BE2C (cell line): ENCODE results near the gene HAUS6. TPM values are rescaled to one million over a fixed set of nuclear protein-coding genes. Genes with fewer than 3 reads are reported as not detected.
A peak's percentile ranks its signal among the peaks of the same experiment; 100 is the strongest.
"Not testable (repeated sequence)": the region's sequence is repeated elsewhere in the genome, so short reads cannot be mapped to it uniquely, and the experiment has no call there.

Source experiments
- DNase-seq: peaks from one replicate; pipeline ENCODE4 v3.0.0-alpha.2; 2020
- H3K27me3 ChIP-seq: fragments of 250-450 bp; sonication (Bioruptor Pico); 2 replicates; pipeline ENCODE4 v1.5.1; 2020; ENCODE audit warnings: mild to moderate bottlenecking
- H3K36me3 ChIP-seq: fragments of 250-450 bp; sonication (Bioruptor Pico); 2 replicates; pipeline ENCODE4 v1.5.1; 2020; ENCODE audit warnings: mild to moderate bottlenecking
- H3K4me1 ChIP-seq: fragments of 250-450 bp; sonication (Bioruptor Pico); 2 replicates; pipeline ENCODE4 v1.5.1; 2020
- H3K4me3 ChIP-seq: 2 replicates; pipeline ENCODE4 v1.5.1; 2011; ENCODE audit warnings: low read depth, low read length
- H3K9me3 ChIP-seq: fragments of 250-450 bp; sonication (Bioruptor Pico); 2 replicates; pipeline ENCODE4 v1.5.1; 2020
- polyA plus RNA-seq: library from polyadenylated mRNA; unstranded; fragments of >200 nt; gene quantifications from one replicate; pipeline ENCODE4 v1.2.1, GENCODE V29; 2012; ENCODE audit warnings: low read depth, missing spikeins; ENCODE audit not compliant: insufficient read length, insufficient read depth
- TF ChIP-seq, protein P1 (sequence below): IDR thresholded peaks from 2 replicates; pipeline ENCODE4 v1.5.1; 2012; ENCODE audit warnings: mild to moderate bottlenecking, low read depth, low read length

HAUS6 gene, protein sequence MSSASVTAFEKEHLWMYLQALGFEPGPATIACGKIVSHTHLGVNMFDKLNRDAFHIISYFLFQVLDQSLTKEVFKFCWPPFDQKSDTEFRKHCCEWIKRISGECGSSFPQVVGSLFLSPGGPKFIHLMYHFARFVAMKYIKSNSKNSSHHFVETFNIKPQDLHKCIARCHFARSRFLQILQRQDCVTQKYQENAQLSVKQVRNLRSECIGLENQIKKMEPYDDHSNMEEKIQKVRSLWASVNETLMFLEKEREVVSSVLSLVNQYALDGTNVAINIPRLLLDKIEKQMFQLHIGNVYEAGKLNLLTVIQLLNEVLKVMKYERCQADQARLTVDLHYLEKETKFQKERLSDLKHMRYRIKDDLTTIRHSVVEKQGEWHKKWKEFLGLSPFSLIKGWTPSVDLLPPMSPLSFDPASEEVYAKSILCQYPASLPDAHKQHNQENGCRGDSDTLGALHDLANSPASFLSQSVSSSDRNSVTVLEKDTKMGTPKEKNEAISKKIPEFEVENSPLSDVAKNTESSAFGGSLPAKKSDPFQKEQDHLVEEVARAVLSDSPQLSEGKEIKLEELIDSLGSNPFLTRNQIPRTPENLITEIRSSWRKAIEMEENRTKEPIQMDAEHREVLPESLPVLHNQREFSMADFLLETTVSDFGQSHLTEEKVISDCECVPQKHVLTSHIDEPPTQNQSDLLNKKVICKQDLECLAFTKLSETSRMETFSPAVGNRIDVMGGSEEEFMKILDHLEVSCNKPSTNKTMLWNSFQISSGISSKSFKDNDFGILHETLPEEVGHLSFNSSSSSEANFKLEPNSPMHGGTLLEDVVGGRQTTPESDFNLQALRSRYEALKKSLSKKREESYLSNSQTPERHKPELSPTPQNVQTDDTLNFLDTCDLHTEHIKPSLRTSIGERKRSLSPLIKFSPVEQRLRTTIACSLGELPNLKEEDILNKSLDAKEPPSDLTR
- 5.4 TPM for polyA plus RNA-seq

DNA sequence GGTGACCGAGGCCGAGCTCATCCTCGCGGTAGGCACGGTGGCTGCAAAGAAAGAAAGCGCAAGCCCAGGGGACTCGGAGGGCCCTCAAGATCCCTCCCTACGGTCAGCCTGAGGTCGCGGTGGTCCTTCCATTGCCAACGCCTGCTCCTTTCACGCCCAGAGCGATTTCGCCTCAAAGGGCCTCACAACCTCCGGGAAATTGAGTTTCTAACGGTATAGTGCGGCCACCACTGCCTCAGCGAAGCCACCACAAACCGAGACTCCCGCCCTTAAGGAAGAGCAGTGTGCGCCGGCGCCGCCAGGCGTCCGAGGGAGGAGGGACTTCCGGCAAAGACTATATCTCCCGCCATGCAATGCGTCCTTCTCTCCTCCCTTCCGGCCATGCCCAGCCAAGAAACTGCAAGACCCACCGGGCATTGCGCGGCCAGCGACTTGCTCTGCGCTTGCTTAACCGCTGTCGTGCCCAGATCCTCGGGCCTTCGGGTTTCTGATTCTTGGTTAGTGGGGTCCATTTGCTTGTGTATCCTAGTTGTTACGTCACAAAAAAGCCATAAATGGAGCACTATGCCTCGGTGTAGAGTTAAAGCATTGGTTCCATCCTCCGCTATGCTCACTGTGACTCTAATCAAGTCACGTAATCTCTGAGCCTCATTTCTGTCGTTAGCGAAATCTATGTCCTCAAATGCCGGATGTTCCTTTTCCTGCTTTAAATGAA, at the start of gene HAUS6:
TSS of gene HAUS6 (minus strand) at position 274 of the 715 bp plus-strand sequence. CDS start at position 21, 253 bp downstream.
- peak; percentile 95 for DNase-seq
- peak within 1 kb of the TSS; percentile 96 for H3K4me3 ChIP-seq

DNA sequence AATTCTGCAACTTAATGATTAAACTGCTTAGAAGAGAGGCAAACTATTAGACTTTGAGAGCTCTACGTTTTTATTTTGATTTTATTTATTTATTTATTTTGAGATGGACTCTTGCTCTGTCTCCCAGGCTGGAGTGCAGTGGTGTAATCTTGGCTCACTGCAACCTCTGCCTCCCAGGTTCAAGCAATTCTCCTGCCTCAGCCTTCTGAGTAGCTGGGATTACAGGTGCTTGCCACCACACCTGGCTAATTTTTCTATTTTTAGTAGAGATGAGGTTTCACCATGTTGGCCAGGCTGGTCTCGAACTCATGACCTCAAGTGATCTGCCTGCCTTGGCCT, 49.4 kb upstream of the HAUS6 start:
- DNase-seq, H3K9me3 ChIP-seq, H3K4me3 ChIP-seq, H3K36me3 ChIP-seq, H3K4me1 ChIP-seq, H3K27me3 ChIP-seq: not testable (repeated sequence)

More for the DNA sequence above, at the start of gene HAUS6:
- TF ChIP-seq, protein P1, sequence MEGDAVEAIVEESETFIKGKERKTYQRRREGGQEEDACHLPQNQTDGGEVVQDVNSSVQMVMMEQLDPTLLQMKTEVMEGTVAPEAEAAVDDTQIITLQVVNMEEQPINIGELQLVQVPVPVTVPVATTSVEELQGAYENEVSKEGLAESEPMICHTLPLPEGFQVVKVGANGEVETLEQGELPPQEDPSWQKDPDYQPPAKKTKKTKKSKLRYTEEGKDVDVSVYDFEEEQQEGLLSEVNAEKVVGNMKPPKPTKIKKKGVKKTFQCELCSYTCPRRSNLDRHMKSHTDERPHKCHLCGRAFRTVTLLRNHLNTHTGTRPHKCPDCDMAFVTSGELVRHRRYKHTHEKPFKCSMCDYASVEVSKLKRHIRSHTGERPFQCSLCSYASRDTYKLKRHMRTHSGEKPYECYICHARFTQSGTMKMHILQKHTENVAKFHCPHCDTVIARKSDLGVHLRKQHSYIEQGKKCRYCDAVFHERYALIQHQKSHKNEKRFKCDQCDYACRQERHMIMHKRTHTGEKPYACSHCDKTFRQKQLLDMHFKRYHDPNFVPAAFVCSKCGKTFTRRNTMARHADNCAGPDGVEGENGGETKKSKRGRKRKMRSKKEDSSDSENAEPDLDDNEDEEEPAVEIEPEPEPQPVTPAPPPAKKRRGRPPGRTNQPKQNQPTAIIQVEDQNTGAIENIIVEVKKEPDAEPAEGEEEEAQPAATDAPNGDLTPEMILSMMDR: peak; percentile 34
- Histone ChIP-seq H3K36me3 (peaks cover 5% of the 10 kb centered on the region), H3K9me3 (no peaks in the 10 kb centered on the region), H3K27me3 (no peaks in the 10 kb centered on the region), H3K4me1 (no peaks in the 10 kb centered on the region)

DNA sequence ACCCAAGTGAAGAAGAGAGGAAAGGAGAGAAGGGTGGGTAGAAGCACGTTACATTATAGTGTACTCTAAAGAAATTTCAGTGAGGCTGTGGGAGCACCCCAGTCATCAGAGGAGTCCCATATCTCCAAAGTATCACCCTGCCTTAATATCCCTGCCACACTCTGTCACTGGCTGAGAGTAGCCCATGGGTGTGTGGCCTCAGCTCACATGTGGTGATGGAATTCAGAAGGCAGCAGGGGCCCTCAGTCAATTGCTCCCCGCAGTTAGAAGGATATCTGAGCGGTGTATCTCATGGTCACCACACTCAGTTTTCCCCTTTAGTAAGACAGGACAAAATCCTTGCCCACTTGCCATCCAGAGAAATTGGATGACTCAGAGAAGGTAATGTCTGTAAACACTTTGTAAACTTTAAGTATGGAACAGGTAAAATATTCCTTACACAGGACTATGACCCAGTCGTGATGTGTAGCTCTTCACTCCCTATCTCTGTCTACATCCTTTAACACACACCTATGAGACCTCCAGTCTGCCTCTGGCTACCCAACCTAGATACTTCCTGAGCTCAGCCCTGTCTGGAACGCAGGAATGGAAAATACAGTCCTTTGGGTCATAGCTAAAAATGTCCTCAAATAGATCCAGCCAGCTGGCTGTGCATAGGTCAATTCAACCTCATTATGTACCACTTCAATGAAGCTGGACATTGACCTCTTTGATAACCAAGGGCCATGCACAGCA, 48.9 kb upstream of the HAUS6 start:
- TF ChIP-seq, protein P1: no peak
- Histone ChIP-seq H3K9me3 (no peaks in the 10 kb centered on the region), H3K36me3 (no peaks in the 10 kb centered on the region), H3K27me3 (no peaks in the 10 kb centered on the region), H3K4me1 (no peaks in the 10 kb centered on the region), H3K4me3 (no peak overlapping the region)
- DNase-seq: no peak

DNA sequence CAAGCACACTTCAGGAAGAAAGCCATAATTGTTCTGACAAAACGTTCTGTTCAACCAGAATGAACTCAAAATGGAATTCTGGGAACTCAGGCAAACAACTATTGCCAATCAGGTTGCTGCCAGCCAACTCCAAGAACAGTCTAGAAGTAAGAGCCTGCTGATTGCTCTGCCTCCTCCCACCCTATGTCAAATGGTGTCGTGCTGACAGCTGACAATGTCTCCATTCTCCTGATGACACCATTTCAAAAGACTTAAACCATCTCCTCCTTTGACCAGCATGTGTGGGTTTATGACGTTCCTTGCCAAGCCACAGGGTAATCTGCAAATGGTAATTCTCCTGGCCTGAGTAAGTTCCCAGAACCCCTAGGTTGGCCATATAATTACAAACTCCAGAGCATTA, 46.5 kb upstream of the HAUS6 start:
- TF ChIP-seq, protein P1: no peak
- no peak overlapping the region for H3K4me3 ChIP-seq
- no peaks in the 10 kb centered on the region for H3K36me3 ChIP-seq
- no peaks in the 10 kb centered on the region for H3K9me3 ChIP-seq
- no peak for DNase-seq
- no peaks in the 10 kb centered on the region for H3K4me1 ChIP-seq
- H3K27me3 ChIP-seq: no peaks in the 10 kb centered on the region

DNA sequence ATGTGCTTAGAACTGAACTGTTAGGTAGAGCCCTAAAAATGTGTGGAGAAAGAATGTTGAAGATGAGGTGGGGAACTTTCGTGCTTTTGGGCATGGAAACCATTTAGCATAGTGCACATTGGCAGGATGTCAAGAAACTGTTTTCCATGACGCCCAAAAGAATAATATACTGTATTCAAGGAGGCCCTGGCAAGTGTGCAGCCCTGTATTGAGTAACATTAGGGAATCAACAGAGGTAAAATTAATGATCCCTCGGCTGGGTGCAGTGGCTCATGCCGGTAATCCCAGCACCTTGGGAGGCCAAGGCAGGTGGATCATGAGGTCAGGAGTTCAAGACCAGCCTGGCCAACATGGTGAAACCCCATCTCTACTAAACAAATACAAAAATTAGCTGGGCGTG, 45.5 kb upstream of the HAUS6 start:
- H3K27me3 ChIP-seq: no peaks in the 10 kb centered on the region
- no peaks in the 10 kb centered on the region for H3K9me3 ChIP-seq
- no peak overlapping the region for H3K4me3 ChIP-seq
- H3K4me1 ChIP-seq: no peaks in the 10 kb centered on the region
- TF ChIP-seq, protein P1: no peak
- no peak for DNase-seq
- no peaks in the 10 kb centered on the region for H3K36me3 ChIP-seq
